ENCODE measurements around the gene SLC30A4.

SLC30A4 gene

GRCh38 chr15:45522328-45523165, at the start of gene SLC30A4:
TSS of gene SLC30A4 (minus strand) at chr15:45522755. CDS start at chr15:45522354, 401 bp downstream.
- peak; percentile 91 for ATAC-seq
- DNase-seq (ENCODE audit: low spot score in 2 of 2) = peak; percentile 60 to 77
- Mint-ChIP-seq H3K27ac (peak within 1 kb of the TSS; percentile 83), H3K4me3 (peak within 1 kb of the TSS; percentile 82), H3K4me1 (peaks cover 31% of the 10 kb centered on the region), H3K36me3 (no peaks in the 10 kb centered on the region), H3K9me3 (no peaks in the 10 kb centered on the region)

GRCh38 chr15:45555934-45556608, 33.5 kb upstream of the SLC30A4 start:
- H3K9me3 Mint-ChIP-seq = no peaks in the 10 kb centered on the region
- H3K4me3 Mint-ChIP-seq = no peak overlapping the region
- DNase-seq (ENCODE audit: low spot score in 2 of 2) = no peak
- H3K27ac Mint-ChIP-seq = no peak overlapping the region
- no peaks in the 10 kb centered on the region for H3K36me3 Mint-ChIP-seq
- no peaks in the 10 kb centered on the region for H3K4me1 Mint-ChIP-seq
- no peak for ATAC-seq

- no peak overlapping the region for H3K27ac Mint-ChIP-seq
- no peaks in the 10 kb centered on the region for H3K9me3 Mint-ChIP-seq
- no peaks in the 10 kb centered on the region for H3K4me1 Mint-ChIP-seq
- no peak overlapping the region for H3K4me3 Mint-ChIP-seq
- DNase-seq (ENCODE audit: low spot score in 2 of 2) (no peak), ATAC-seq (no peak)
- H3K36me3 Mint-ChIP-seq = no peaks in the 10 kb centered on the region
Observed at GRCh38 chr15:45551676-45552075, 29.1 kb upstream of the SLC30A4 start.

GRCh38 chr15:45550436-45550835, 27.9 kb upstream of the SLC30A4 start:
- no peak for ATAC-seq
- H3K27ac Mint-ChIP-seq = no peak overlapping the region
- no peaks in the 10 kb centered on the region for H3K4me1 Mint-ChIP-seq
- H3K4me3 Mint-ChIP-seq = no peak overlapping the region
- no peaks in the 10 kb centered on the region for H3K36me3 Mint-ChIP-seq
- no peak for DNase-seq (ENCODE audit: low spot score in 2 of 2)
- H3K9me3 Mint-ChIP-seq = no peaks in the 10 kb centered on the region

DNA sequence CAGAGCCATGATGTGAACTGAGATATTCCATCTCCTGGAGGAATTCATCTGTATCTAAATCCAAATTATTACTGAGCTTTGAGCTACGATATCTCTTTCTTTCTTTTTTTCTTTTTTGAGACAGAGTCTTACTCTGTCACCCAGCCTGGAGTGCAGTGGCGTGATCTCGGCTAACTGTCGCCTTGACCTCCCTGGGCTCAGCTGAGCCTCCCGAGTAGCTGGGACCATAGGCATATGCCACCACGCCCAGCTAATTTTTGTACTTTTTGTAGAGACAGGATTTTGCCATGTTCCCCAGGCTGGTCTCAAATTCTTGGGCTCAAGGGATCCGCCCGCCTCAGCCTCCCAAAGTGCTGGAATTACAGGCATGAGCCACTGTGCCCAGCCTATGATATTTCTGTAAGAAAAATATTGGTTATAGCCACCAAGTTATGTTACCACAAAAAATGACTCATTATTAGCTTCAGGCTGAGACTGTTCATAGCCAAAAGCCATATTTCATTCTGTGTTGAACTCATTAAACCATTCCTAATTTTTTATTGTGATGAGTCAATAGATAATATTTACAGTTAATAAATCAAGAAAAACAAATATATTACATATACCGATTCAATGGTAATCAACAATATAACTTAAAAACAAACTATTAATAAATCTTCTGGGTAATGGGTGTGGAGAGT, 27.1 kb upstream of the SLC30A4 start:
- ATAC-seq (no peak), DNase-seq (ENCODE audit: low spot score in 2 of 2) (no peak)
- H3K9me3 Mint-ChIP-seq = no peaks in the 10 kb centered on the region
- H3K27ac Mint-ChIP-seq = no peak overlapping the region
- no peaks in the 10 kb centered on the region for H3K4me1 Mint-ChIP-seq
- no peaks in the 10 kb centered on the region for H3K36me3 Mint-ChIP-seq
- H3K4me3 Mint-ChIP-seq = no peak overlapping the region

GRCh38 chr15:45548753-45549520, 26.4 kb upstream of the SLC30A4 start:
- Mint-ChIP-seq H3K9me3 (no peaks in the 10 kb centered on the region), H3K27ac (no peak overlapping the region), H3K36me3 (no peaks in the 10 kb centered on the region), H3K4me1 (no peaks in the 10 kb centered on the region), H3K4me3 (no peak overlapping the region)
- DNase-seq (ENCODE audit: low spot score in 2 of 2) (no peak), ATAC-seq (no peak)

DNA sequence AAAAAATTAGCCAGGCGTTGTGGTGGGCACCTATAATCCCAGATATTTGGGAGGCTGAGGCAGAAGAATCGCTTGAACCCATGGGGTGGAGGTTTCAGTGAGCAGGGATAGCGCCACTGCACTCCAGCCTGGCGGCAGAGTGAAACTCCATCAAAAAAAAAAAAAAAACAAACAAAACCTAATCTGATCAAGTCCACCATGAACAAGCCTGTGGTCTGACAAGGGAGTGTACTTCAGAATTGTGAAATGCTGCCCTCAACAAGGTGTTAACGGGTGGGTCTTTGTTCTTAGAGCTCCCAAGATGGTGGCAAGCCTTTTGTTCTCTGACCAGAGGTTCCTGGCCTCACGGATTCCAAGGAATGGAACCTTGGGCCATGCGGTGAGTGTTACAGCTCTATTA, 24.2 kb upstream of the SLC30A4 start:
- DNase-seq (ENCODE audit: low spot score in 2 of 2) (no peak), ATAC-seq (no peak)
- H3K27ac Mint-ChIP-seq = no peak overlapping the region
- no peaks in the 10 kb centered on the region for H3K9me3 Mint-ChIP-seq
- no peaks in the 10 kb centered on the region for H3K36me3 Mint-ChIP-seq
- H3K4me3 Mint-ChIP-seq = no peak overlapping the region
- no peaks in the 10 kb centered on the region for H3K4me1 Mint-ChIP-seq

DNA sequence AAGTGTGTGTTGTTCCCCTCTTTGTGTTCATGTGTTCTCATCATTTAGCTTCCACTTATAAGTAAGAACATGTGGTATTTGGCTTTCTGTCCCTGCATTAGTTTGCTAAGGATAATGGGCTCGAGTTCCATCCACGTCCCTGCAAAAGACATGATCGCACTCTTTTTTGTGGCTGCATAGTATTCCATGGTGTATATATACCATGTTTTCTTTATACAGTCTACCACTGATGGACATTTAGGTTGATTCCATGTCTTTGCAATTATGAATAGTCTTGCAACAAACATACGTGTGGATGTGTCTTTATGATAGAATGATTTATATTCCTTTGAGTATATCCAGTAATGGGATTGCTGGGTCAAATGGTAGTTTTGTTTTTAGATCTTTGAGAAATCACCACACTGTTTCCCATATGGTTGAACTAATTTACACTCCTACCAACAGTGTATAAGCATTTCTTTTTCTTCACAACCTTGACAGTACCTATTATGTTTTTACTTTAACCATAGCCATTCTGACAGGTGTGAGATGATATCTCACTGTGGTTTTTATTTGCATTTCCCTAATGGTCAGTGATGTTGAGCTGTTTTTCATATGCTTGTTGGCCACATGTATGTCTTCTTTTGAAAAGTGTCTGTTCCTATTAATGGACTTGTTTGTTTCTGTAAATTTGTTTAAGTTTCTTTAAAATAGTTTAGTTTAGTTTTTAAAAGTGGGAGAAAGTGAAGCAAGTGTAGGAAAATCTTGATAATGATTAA, 21.9 kb upstream of the SLC30A4 start:
- Mint-ChIP-seq H3K9me3 (no peaks in the 10 kb centered on the region), H3K4me1 (no peaks in the 10 kb centered on the region), H3K27ac (no peak overlapping the region), H3K36me3 (no peaks in the 10 kb centered on the region), H3K4me3 (no peak overlapping the region)
- ATAC-seq (no peak), DNase-seq (ENCODE audit: low spot score in 2 of 2) (no peak)

DNA sequence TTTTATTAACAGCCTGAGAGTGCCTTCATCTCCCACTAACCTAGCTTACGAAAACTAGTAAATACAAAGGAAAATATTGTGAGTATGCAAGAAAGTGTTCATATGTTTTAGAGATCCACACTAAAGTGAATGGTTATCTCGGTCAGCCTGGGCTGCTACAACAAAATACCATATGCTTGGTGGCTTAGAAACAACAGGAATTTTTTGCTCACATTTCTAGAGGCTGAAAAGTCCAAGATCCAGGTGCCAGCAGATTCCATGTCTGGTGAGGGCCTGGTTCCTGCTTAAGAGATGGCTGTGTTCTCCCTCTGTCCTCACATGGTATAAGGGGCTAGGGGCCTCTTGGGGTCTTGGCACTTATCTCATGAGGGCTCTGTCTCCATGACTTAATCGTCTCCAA, 20.5 kb upstream of the SLC30A4 start:
- ATAC-seq = no peak
- Mint-ChIP-seq H3K4me3 (no peak overlapping the region), H3K27ac (no peak overlapping the region), H3K9me3 (no peaks in the 10 kb centered on the region), H3K36me3 (no peaks in the 10 kb centered on the region), H3K4me1 (no peaks in the 10 kb centered on the region)
- no peak for DNase-seq (ENCODE audit: low spot score in 2 of 2)

DNA sequence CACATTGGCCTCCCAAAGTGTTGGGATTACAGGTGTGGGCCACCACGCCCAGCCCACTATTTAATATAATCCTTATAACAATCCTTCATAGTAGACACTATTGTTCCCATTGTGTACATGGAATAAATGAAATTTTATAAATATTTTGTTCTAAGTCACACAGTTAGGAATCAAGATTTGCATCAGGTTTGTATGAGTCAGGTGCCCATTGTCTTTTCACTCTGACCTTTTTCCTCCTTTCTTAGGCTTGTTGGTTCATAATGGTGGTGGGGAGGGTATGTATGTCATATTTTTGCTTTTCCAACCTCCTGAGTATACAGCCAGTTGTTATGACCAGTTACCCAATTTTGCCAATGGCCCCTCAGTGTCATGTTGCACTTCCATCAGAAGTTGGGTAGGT, 18.0 kb upstream of the SLC30A4 start:
- no peaks in the 10 kb centered on the region for H3K4me1 Mint-ChIP-seq
- no peak overlapping the region for H3K27ac Mint-ChIP-seq
- no peak overlapping the region for H3K4me3 Mint-ChIP-seq
- H3K9me3 Mint-ChIP-seq = no peaks in the 10 kb centered on the region
- H3K36me3 Mint-ChIP-seq = no peaks in the 10 kb centered on the region
- ATAC-seq = no peak
- no peak for DNase-seq (ENCODE audit: low spot score in 2 of 2)

- no peak for ATAC-seq
- Mint-ChIP-seq H3K4me3 (no peak overlapping the region), H3K4me1 (no peaks in the 10 kb centered on the region), H3K9me3 (no peaks in the 10 kb centered on the region), H3K27ac (no peak overlapping the region), H3K36me3 (no peaks in the 10 kb centered on the region)
- no peak for DNase-seq (ENCODE audit: low spot score in 2 of 2)
Observed at GRCh38 chr15:45539680-45540079, 17.1 kb upstream of the SLC30A4 start.

- no peaks in the 10 kb centered on the region for H3K9me3 Mint-ChIP-seq
- no peak overlapping the region for H3K27ac Mint-ChIP-seq
- no peak overlapping the region for H3K4me3 Mint-ChIP-seq
- no peak for ATAC-seq
- DNase-seq (ENCODE audit: low spot score in 2 of 2) = no peak
- H3K4me1 Mint-ChIP-seq = no peaks in the 10 kb centered on the region
- H3K36me3 Mint-ChIP-seq = no peaks in the 10 kb centered on the region
Observed at GRCh38 chr15:45536934-45537333, 14.4 kb upstream of the SLC30A4 start.

DNA sequence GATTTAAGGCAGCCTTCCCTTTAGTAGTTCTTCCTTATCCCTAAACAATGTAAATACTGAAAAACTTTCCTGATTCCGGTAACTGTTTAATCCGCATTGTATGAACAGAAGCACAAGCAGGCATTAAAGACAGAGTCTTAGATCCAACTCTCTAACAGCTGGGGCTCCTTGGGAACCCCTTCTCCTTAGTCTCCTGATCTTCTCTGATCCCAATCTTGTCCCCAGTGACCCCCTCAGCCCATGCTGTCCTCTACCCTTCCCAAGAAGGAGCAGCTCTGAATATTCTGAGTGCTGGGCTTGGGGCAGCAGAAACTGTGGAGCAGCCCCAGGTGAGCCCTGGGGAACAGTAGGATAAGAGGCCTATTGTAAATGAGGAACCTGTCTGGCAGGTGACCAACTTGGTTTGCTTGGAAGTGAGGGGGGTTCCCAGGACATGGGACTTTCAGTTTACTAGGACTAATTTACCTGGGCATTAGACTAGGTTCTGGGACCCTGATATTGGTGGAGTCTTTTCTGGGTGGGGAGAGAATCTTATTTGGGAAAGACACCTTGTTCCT, 13.0 kb upstream of the SLC30A4 start:
- no peaks in the 10 kb centered on the region for H3K9me3 Mint-ChIP-seq
- H3K36me3 Mint-ChIP-seq = no peaks in the 10 kb centered on the region
- no peak overlapping the region for H3K27ac Mint-ChIP-seq
- DNase-seq (ENCODE audit: low spot score in 2 of 2) (no peak), ATAC-seq (no peak)
- no peaks in the 10 kb centered on the region for H3K4me1 Mint-ChIP-seq
- no peak overlapping the region for H3K4me3 Mint-ChIP-seq

DNA sequence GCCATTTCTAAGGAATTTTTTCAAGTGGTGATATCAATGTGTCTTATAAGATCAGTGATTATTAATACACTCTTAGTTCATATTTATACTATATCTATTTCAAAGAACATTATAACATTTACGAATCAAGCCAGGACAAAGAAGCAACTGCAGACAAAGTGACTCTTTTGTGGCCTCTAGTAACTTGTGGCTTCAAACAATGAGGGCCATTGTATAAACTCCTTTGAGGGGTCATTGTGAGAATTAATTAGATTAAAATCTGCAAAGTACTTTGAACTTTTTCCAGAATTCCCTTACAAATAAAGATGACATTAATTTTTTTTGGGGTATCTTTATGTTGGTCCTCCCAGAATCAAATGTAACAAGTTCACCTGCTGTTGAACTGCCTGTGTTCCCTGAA, 12.3 kb upstream of the SLC30A4 start:
- Mint-ChIP-seq H3K4me3 (no peak overlapping the region), H3K36me3 (no peaks in the 10 kb centered on the region), H3K9me3 (no peaks in the 10 kb centered on the region), H3K27ac (no peak overlapping the region), H3K4me1 (no peaks in the 10 kb centered on the region)
- ATAC-seq = no peak
- DNase-seq (ENCODE audit: low spot score in 2 of 2) = no peak
